Activated CD4-positive, alpha-beta memory T cell treated with anti-CD3 and anti-CD28 coated beads for 36 hours (primary cell): Measurements from ENCODE around the gene RNF223. TPM values are rescaled to one million over a fixed set of nuclear protein-coding genes. Genes with fewer than 3 reads are reported as not detected.

Experiments
- CTCF ChIA-PET: fragments of 350-600 bp; sonication (Branson Sonifier 250); formaldehyde crosslinking; loops from one replicate; lab custom pipeline; 2021; ENCODE audit warnings: antibody characterized with exemption, inconsistent platforms; lab: Charles Lee
- POLR2A ChIA-PET: fragments of 350-600 bp; sonication (Branson Sonifier 250); formaldehyde crosslinking; loops from one replicate; lab custom pipeline; 2021; ENCODE audit warnings: antibody characterized with exemption; lab: Charles Lee
- DNase-seq: peaks from one replicate; pipeline ENCODE4 v3.0.0-alpha.2; 2020
- H3K27ac Mint-ChIP-seq: one replicate; pipeline ENCODE4 v1.8.0; 2021; ENCODE audit warnings: mixed read lengths
- H3K27me3 Mint-ChIP-seq: one replicate; pipeline ENCODE4 v1.8.0; 2021; ENCODE audit warnings: mixed read lengths
- H3K36me3 Mint-ChIP-seq: one replicate; pipeline ENCODE4 v1.8.0; 2021; ENCODE audit warnings: mixed read lengths
- H3K4me1 Mint-ChIP-seq: one replicate; pipeline ENCODE4 v1.8.0; 2021; ENCODE audit warnings: low read depth, mixed read lengths
- H3K4me3 Mint-ChIP-seq: one replicate; pipeline ENCODE4 v1.8.0; 2021; ENCODE audit warnings: mild to moderate bottlenecking, mixed read lengths
- H3K9me3 Mint-ChIP-seq: one replicate; pipeline ENCODE4 v1.8.0; 2021; ENCODE audit warnings: mixed read lengths
- intact Hi-C: fragments of 100-400 bp; cut with micrococcal nuclease; formaldehyde crosslinking; loops from one replicate; pipeline ENCODE4 v1.15.1; 2023
- total RNA-seq, 2 experiments: library from RNA; stranded (reverse); gene quantifications; one replicate each; pipeline ENCODE4 v1.2.3, GENCODE V29; 2021

RNF223 gene
- total RNA-seq, 2 experiments from 2014 or later: not detected

GRCh38 chr1:1024771-1025699 is 49.1 kb downstream of the RNF223 start:
- no peaks in the 10 kb centered on the region for H3K36me3 Mint-ChIP-seq
- H3K4me1 Mint-ChIP-seq: no peaks in the 10 kb centered on the region
- DNase-seq: no peak
- intact Hi-C loops: no loop called here
- no peak overlapping the region for H3K4me3 Mint-ChIP-seq
- peaks cover 9% of the 10 kb centered on the region for H3K27me3 Mint-ChIP-seq
- no peak overlapping the region for H3K27ac Mint-ChIP-seq
- CTCF ChIA-PET: interaction anchor here (1.2 kb wide), 1 partner anchor 206 kb away, joined by 3 read pairs; no protein-coding TSS in a partner anchor
- POLR2A ChIA-PET: no interaction called here
- no peaks in the 10 kb centered on the region for H3K9me3 Mint-ChIP-seq

- Mint-ChIP-seq H3K4me1 (no peaks in the 10 kb centered on the region), H3K4me3 (no peak overlapping the region), H3K36me3 (no peaks in the 10 kb centered on the region), H3K9me3 (no peaks in the 10 kb centered on the region), H3K27me3 (peaks cover 9% of the 10 kb centered on the region), H3K27ac (no peak overlapping the region)
- no peak for DNase-seq
- CTCF ChIA-PET: interaction anchor here (1.2 kb wide), 1 partner anchor 207 kb away, joined by 3 read pairs; no protein-coding TSS in a partner anchor
- intact Hi-C loops: no loop called here
- POLR2A ChIA-PET: no interaction called here
These were observed 49.8 kb downstream of the RNF223 start for GRCh38 chr1:1024149-1024770.

- CTCF ChIA-PET: interaction anchor here (1.0 to 1.2 kb wide), 2 partner anchors 22 to 207 kb away, joined by 3 read pairs; no protein-coding TSS in a partner anchor
- no peak for DNase-seq
- POLR2A ChIA-PET: no interaction called here
- H3K9me3 Mint-ChIP-seq: no peaks in the 10 kb centered on the region
- H3K27ac Mint-ChIP-seq: no peak overlapping the region
- H3K4me3 Mint-ChIP-seq: no peak overlapping the region
- H3K36me3 Mint-ChIP-seq: no peaks in the 10 kb centered on the region
- H3K27me3 Mint-ChIP-seq: peaks cover 9% of the 10 kb centered on the region
- peaks cover 3% of the 10 kb centered on the region for H3K4me1 Mint-ChIP-seq
- intact Hi-C loops: no loop called here
These were observed 50.4 kb downstream of the RNF223 start for GRCh38 chr1:1023700-1024099.

GRCh38 chr1:1022302-1023009 is 51.6 kb downstream of the RNF223 start:
- Mint-ChIP-seq H3K4me3 (no peak overlapping the region), H3K27me3 (peaks cover 9% of the 10 kb centered on the region), H3K4me1 (peaks cover 3% of the 10 kb centered on the region), H3K27ac (no peak overlapping the region), H3K36me3 (no peaks in the 10 kb centered on the region), H3K9me3 (no peaks in the 10 kb centered on the region)
- DNase-seq: no peak
- CTCF ChIA-PET: interaction anchor here (1.0 to 1.3 kb wide), 2 partner anchors 20 to 42 kb away, joined by 3 to 5 read pairs; no protein-coding TSS in a partner anchor
- POLR2A ChIA-PET: no interaction called here
- intact Hi-C loops: no loop called here

GRCh38 chr1:1021920-1022259 is 52.2 kb downstream of the RNF223 start:
- no peak overlapping the region for H3K27ac Mint-ChIP-seq
- no peak overlapping the region for H3K4me3 Mint-ChIP-seq
- peaks cover 9% of the 10 kb centered on the region for H3K27me3 Mint-ChIP-seq
- intact Hi-C loops: no loop called here
- no peaks in the 10 kb centered on the region for H3K9me3 Mint-ChIP-seq
- DNase-seq: no peak
- H3K4me1 Mint-ChIP-seq: peaks cover 6% of the 10 kb centered on the region
- ChIA-PET CTCF (interaction anchor here (0.8 to 1.3 kb wide), 2 partner anchors 11 to 42 kb away, joined by 3 to 5 read pairs; no protein-coding TSS in a partner anchor), POLR2A (no interaction called here)
- no peaks in the 10 kb centered on the region for H3K36me3 Mint-ChIP-seq

DNA sequence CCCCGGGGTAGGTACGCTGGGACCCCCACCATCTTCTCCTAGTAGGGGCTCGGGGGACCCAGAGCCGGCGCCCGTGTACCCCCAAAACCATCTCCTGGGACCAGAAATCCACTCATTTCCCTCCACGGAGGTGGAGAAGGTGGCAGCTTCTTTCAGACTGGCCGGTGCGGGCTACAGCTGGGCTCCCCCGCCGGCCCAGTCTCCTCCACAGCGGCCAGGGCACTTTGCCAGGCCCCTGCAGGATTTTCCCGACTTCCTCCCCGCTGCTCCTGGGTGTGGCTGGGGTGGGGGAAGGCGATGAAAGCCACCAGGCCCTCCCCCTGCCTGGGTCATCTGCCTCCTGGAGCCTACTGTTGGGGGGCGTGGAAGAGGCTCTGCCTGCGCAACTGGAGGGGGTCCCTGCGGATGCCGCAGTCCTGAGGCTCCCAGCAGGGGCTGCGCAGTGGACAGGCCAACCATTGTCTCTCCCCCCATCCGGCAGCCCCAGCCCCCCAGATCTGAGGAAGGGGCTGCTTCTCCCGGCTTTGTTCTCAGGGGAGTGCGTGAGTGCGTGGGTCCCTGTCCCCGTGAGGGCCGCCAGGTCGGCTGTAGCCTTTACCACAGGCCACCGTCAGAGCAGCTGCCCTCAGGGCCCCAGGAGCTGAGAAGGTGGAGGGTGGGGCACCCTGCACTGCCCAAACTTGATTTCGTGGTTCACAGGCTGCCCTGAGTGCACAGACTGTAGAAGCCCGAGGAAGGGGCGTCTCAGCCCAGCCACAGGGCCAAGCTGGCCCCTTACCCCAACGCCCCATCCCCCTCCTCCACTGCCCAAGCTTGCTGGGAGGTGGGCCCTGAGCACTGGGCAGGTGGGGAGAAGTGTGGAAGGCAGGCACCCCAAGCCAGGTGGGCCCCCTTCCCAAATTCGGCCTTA is 52.8 kb downstream of the RNF223 start:
- peaks cover 6% of the 10 kb centered on the region for H3K4me1 Mint-ChIP-seq
- ChIA-PET POLR2A (no interaction called here), CTCF (interaction anchor here (0.8 to 1.3 kb wide), 2 partner anchors 12 to 43 kb away, joined by 3 to 5 read pairs; no protein-coding TSS in a partner anchor)
- H3K36me3 Mint-ChIP-seq: no peaks in the 10 kb centered on the region
- H3K27ac Mint-ChIP-seq: no peak overlapping the region
- peaks cover 9% of the 10 kb centered on the region for H3K27me3 Mint-ChIP-seq
- no peak for DNase-seq
- peak overlapping the region; percentile 37 for H3K4me3 Mint-ChIP-seq
- intact Hi-C loops: no loop called here
- H3K9me3 Mint-ChIP-seq: no peaks in the 10 kb centered on the region

Other genes starting within 250 kb of the RNF223 start
- gene SAMD11, start 150.4 kb downstream of the RNF223 start, total RNA-seq: not detected
- 100 to 1,000 TPM; 111 to 117 TPM for gene NOC2L, start 115.0 kb downstream of the RNF223 start, total RNA-seq
- gene KLHL17, start 113.7 kb downstream of the RNF223 start, total RNA-seq: 10 to 100 TPM; 25.8 to 30.6 TPM
- gene PLEKHN1, start 107.8 kb downstream of the RNF223 start, total RNA-seq: 1 to 10 TPM; 5.8 to 6.0 TPM
- not detected for gene PERM1, start 92.2 kb downstream of the RNF223 start, total RNA-seq
- gene HES4, start 74.2 kb downstream of the RNF223 start, total RNA-seq: 1 to 10 TPM; 1.7 to 2.0 TPM
- 100 to 1,000 TPM in 1 of 2 experiments, 10 to 100 TPM in 1; 96.9 to 108 TPM for gene ISG15, start 60.8 kb downstream of the RNF223 start, total RNA-seq
- 10 to 100 TPM; 33.2 to 35.6 TPM for gene AGRN, start 54.2 kb downstream of the RNF223 start, total RNA-seq
- 10 to 100 TPM; 19.5 to 20.5 TPM for gene C1orf159, start 41.8 kb upstream of the RNF223 start, total RNA-seq
- not detected for gene TTLL10, start 99.6 kb upstream of the RNF223 start, total RNA-seq
- 100 to 1,000 TPM; 375 to 387 TPM for gene TNFRSF18, start 132.3 kb upstream of the RNF223 start, total RNA-seq
- 1,000 to 10,000 TPM; 1,003 to 1,005 TPM for gene TNFRSF4, start 139.8 kb upstream of the RNF223 start, total RNA-seq
- gene SDF4, start 157.7 kb upstream of the RNF223 start, total RNA-seq: 100 to 1,000 TPM; 302 to 305 TPM
- 10 to 100 TPM; 14.6 to 15.5 TPM for gene B3GALT6, start 157.9 kb upstream of the RNF223 start, total RNA-seq
- gene C1QTNF12, start 172.4 kb upstream of the RNF223 start, total RNA-seq: 1 to 10 TPM; 3.8 to 4.2 TPM
- 10 to 100 TPM; 58.7 to 61.6 TPM for gene UBE2J2, start 199.5 kb upstream of the RNF223 start, total RNA-seq
- gene SCNN1D, start 206.1 kb upstream of the RNF223 start, total RNA-seq: 1 to 10 TPM; 4.9 to 7.2 TPM
- gene ACAP3, start 233.6 kb upstream of the RNF223 start, total RNA-seq: 10 to 100 TPM; 31.8 to 32.0 TPM
- gene PUSL1, start 234.3 kb upstream of the RNF223 start, total RNA-seq: 10 to 100 TPM; 19.7 to 23.1 TPM